ENCODE results near the gene PCMTD2.

Gene PCMTD2

GRCh38 chr20:64255361-64256281 lies at the start of gene PCMTD2:
PCMTD2 (plus strand) TSS chr20:64255748; CDS start chr20:64259966, 4,218 bp downstream.
- peak; percentile 95 for DNase-seq (ENCODE audit: low spot score)
- FAIRE-seq, result no peak

GRCh38 chr20:64206614-64207013 lies 48.9 kb upstream of the PCMTD2 start:
- DNase-seq (ENCODE audit: low spot score) (no peak), FAIRE-seq (no peak)

- FAIRE-seq, result no peak
Measured at GRCh38 chr20:64207641-64208590, 47.6 kb upstream of the PCMTD2 start.

DNA sequence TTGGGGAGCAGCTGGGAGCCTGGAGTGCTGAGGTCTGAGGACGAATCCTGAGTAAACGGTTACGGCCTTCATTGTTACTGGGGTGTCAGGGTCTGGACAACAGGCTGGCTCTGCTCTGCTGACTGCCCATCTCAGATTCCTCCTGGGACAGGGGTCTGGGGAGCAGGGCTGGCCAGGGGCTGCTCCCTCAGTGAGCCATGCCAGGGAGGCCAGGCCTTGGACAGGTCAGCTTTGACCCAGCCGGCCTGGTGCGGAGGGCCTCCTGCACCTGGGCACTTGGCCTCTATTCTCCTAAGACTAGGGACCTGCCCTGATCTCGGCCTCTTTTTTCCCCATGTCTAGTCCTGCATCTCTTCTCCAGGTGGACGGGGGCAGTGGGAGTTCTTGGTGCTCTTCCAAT lies 46.4 kb upstream of the PCMTD2 start:
- DNase-seq (ENCODE audit: low spot score) (no peak), FAIRE-seq (no peak)

More at GRCh38 chr20:64207641-64208590, 47.6 kb upstream of the PCMTD2 start:
- DNase-seq (ENCODE audit: low spot score), result no peak

GRCh38 chr20:64210656-64211369 lies 44.7 kb upstream of the PCMTD2 start:
- DNase-seq (ENCODE audit: low spot score) (no peak), FAIRE-seq (no peak)

DNA sequence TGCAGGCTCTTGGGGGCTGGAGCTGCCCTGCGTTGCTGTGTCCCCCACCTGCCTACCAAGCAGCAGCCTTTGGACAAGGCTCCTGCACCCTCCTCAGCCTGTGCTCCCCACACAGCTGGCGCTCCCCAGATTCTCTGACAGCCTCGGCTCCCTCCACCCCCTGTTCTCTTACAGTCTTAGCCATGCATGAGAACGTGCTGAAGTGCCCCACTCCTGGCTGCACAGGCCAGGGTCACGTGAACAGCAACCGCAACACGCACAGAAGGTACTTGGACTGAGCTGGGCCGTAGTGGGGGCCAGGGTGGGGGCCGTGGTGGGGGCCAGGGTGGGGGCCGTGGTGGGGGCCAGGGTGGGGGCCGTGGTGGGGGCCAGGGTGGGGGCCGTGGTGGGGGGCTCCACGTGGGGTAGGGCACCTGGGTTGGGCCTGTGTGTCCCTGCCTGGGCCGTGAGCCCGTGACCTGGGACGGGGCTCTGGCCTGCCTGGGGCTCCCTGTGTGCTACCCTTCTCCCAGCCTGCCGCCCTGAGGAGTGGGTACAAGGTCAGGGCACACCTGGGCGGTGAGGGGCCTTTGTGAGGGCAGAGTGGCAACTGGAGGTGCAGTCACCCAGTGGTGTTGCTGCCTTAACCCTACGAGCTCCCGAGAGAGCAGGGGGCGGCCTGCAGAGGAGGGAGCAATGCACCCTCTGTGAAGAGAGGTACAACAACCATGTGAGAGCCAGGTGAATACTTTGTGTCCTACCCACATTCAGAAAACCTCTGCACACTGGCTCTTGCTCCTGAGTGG lies 43.5 kb upstream of the PCMTD2 start:
- DNase-seq (ENCODE audit: low spot score), result no peak
- no peak for FAIRE-seq

DNA sequence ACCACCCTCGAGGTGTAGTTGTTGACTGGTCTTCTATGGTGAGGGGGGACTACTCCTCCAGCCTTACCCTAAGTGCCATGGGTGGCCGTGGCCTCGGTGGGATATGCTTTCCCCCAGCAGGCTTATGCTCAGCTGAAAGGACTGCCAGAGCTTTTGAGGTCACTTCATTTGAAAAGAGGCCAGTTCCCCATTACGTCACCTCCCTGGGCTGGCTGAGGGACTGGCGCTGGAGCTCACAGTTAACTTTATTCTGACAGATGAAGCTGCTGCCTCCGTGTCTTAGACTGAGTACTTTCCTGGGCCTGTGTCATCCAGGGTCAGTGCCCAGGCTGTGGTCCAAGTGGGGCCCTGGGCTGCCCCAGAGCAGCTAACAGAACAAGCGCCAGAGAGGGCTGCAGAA lies 42.8 kb upstream of the PCMTD2 start:
- no peak for FAIRE-seq

GRCh38 chr20:64214113-64214512 lies 41.4 kb upstream of the PCMTD2 start:
- FAIRE-seq (no peak), DNase-seq (ENCODE audit: low spot score) (no peak)

More for the DNA sequence above, 42.8 kb upstream of the PCMTD2 start:
- no peak for DNase-seq (ENCODE audit: low spot score)

DNA sequence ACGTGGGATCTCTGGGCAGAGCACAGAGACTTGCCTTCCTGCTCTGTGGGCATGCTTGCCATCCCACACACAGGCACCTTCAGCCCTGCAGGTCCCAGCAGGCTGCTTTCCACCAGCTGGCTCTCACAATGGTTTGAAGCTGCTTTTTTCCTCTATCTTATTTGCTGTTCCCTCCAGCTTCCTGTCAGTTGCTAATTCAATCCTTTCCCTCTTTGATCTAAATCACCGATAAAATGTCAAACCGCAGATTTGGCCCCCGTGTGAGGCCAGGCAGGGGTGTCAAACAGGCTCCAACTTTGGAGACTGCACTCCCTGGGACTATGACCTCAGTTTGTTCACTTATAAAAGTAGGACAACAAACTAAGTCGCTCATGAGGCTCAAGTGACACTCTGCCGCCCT lies 40.6 kb upstream of the PCMTD2 start:
- no peak for DNase-seq (ENCODE audit: low spot score)
- FAIRE-seq, result no peak

GRCh38 chr20:64216036-64216435 lies 39.5 kb upstream of the PCMTD2 start:
- FAIRE-seq, result no peak

GRCh38 chr20:64216910-64217309 lies 38.6 kb upstream of the PCMTD2 start:
- DNase-seq (ENCODE audit: low spot score) (no peak), FAIRE-seq (no peak)

More at GRCh38 chr20:64216036-64216435, 39.5 kb upstream of the PCMTD2 start:
- DNase-seq (ENCODE audit: low spot score), result no peak

- FAIRE-seq, result no peak
Measured at GRCh38 chr20:64217539-64218221, 37.9 kb upstream of the PCMTD2 start.

GRCh38 chr20:64219202-64219601 lies 36.3 kb upstream of the PCMTD2 start:
- DNase-seq (ENCODE audit: low spot score) (no peak), FAIRE-seq (no peak)

More at GRCh38 chr20:64217539-64218221, 37.9 kb upstream of the PCMTD2 start:
- no peak for DNase-seq (ENCODE audit: low spot score)

DNA sequence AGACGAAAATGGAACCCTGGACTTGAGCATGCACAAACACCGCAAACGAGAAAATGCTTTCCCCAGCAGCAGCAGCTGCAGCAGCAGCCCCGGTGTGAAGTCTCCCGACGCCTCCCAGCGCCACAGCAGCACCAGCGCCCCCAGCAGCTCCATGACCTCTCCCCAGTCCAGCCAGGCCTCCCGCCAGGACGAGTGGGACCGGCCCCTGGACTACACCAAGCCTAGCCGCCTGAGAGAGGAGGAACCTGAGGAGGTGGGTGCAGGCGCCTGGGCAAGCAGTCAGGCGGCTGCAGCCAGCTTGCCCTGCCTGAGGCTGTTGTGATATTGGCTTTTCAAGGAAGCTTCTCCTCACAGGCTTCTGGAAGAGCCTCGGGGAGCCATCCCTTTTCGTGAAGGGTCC lies 35.8 kb upstream of the PCMTD2 start:
- FAIRE-seq, result no peak
- DNase-seq (ENCODE audit: low spot score), result no peak

- DNase-seq (ENCODE audit: low spot score), result no peak
- FAIRE-seq, result no peak
Measured at GRCh38 chr20:64220420-64220819, 35.1 kb upstream of the PCMTD2 start.

GRCh38 chr20:64220891-64221527 lies 34.5 kb upstream of the PCMTD2 start:
- FAIRE-seq, result no peak
- DNase-seq (ENCODE audit: low spot score), result no peak

GRCh38 chr20:64222291-64222735 lies 33.2 kb upstream of the PCMTD2 start:
- FAIRE-seq (no peak), DNase-seq (ENCODE audit: low spot score) (no peak)

DNA sequence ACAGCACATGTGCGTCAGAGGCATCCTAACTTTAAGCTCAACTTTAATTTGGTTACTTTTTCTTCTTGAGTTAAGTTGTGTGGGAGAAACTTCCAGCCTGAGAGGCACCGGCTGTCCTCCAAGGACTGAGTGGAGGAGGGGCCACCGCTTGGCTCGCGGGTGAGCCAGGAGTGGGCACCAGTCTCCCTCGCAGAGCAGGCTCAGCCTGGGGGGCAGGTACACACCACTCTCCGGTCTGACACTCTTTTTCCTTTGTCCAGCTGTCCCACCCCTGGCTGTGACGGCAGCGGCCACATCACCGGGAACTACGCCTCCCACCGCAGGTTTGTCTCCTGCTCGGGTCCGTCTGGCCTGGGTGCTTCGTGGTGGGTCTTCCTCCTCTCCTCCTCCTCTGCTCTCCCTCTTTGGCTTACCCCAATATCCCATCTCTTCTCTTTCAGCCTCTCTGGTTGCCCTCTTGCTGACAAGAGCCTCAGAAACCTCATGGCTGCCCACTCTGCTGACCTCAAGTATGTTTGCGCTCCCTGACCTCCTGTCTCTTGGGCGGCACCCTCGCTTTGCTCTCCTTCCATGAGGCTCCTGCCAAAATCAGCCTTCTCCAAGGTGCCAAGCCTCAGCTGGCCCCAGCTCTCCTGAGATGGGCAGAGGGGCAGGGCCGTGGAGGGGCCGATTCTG lies 32.6 kb upstream of the PCMTD2 start:
- FAIRE-seq (no peak), DNase-seq (ENCODE audit: low spot score) (no peak)

Measured in urothelium cell line (cell line).